ENCODE measurements around the gene MXD4. TPM values are rescaled to one million over a fixed set of nuclear protein-coding genes. Genes with fewer than 3 reads are reported as not detected.

The MXD4 gene
- total RNA-seq, 2 experiments from 2014 or later: 5.9 to 6.9 TPM

DNA sequence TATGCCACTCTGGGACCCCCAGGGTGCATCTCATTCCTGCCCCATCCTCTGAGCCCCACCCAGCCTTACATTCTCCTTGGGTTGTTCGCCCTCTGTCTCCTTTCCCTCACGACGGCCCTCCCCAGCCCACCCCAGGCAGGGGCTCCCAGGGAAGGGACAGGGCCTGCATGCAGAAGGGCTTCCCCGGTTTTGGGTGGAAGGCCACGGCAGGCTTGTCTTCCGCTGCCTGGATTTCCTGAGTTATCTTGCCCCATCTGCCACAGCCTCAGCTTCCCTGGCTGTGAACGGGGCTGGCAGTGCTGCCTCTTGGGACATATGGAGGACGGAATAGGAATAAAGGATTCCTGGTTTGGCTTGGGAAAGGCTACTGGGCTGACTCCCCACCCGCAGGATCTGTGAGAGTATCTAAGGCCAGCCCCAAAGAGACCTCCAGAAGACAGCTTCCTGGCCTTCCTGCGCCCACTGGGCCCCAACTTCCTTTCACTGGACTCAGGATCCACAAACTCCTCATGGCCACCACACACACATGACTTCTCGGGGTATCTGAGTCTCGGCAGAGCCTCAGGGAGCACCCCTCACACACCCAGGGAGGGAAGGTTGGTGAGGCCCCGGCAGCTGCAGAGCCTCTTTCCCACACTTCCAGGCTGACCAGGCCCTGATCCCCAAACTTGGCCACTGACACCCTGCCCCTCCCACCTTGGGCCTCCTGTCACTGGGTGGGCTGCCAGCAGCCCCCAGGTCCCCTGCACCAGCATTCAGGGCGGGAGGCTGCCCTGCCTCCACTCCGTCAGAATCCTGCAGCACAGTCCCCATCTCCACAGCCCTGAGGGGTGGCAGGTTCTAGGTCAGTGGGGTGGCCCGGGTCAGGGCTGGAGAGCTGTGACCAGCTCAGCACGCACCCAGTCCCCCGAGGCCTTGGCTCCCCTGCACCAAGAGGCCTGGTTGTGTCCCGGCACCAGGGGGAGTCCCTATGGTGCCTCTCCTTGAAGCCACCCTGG is 3.5 kb upstream of the MXD4 start:
- CTCF ChIA-PET: interaction anchor here (1.3 to 1.6 kb wide), 2 partner anchors 25 to 46 kb away, joined by 3 to 4 read pairs; no protein-coding TSS in a partner anchor
- ATAC-seq (no peak), DNase-seq (no peak)
- no peaks in the 10 kb centered on the region for H3K9me3 Mint-ChIP-seq (ENCODE audit: insufficient read depth)
- H3K4me1 Mint-ChIP-seq (ENCODE audit: low read depth): no peaks in the 10 kb centered on the region
- no peak overlapping the region for H3K4me3 Mint-ChIP-seq
- H3K27me3 Mint-ChIP-seq (ENCODE audit: low read depth): no peaks in the 10 kb centered on the region
- no peak overlapping the region for H3K27ac Mint-ChIP-seq
- H3K36me3 Mint-ChIP-seq (ENCODE audit: low read depth): no peaks in the 10 kb centered on the region
- POLR2A ChIA-PET: interaction anchor here (1.0 kb wide), 1 partner anchor 23 kb away, joined by 4 read pairs; the partner anchor contains the start of genes HAUS3 and POLN

GRCh38 chr4:2264481-2265041 is 2.7 kb upstream of the MXD4 start:
- Mint-ChIP-seq H3K4me3 (no peak overlapping the region), H3K27ac (no peak overlapping the region), H3K4me1 (ENCODE audit: low read depth) (no peaks in the 10 kb centered on the region), H3K27me3 (ENCODE audit: low read depth) (no peaks in the 10 kb centered on the region), H3K9me3 (ENCODE audit: insufficient read depth) (no peaks in the 10 kb centered on the region), H3K36me3 (ENCODE audit: low read depth) (no peaks in the 10 kb centered on the region)
- ChIA-PET POLR2A (no interaction called here), CTCF (interaction anchor here (1.6 kb wide), 1 partner anchor 45 kb away, joined by 4 read pairs; no protein-coding TSS in a partner anchor)
- DNase-seq: no peak
- no peak for ATAC-seq

DNA sequence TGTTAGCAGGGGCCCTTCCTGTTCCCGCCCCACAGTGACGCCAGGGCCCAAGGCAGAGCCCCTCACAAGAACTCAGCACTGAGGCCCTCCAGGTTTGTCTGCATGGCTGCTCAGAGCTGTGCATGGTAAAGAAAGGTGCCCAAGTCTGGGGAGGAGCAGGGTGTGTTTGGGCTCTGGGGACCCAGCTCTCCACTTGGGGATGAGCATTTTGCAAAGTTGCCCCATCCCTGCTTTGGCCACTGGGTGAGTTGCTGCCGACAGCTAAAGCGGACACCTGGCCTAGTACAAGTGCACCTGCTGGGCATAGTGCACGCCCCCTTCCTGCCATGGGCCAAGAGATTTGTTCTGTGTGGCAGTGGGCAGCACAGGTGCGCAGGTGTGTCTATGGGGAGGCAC is 2.0 kb upstream of the MXD4 start:
- H3K9me3 Mint-ChIP-seq (ENCODE audit: insufficient read depth): no peaks in the 10 kb centered on the region
- H3K36me3 Mint-ChIP-seq (ENCODE audit: low read depth): no peaks in the 10 kb centered on the region
- peak overlapping the region; percentile 55 for H3K27ac Mint-ChIP-seq
- ATAC-seq (no peak), DNase-seq (no peak)
- CTCF ChIA-PET: interaction anchor here (1.6 kb wide), 1 partner anchor 44 kb away, joined by 4 read pairs; no protein-coding TSS in a partner anchor
- H3K4me3 Mint-ChIP-seq: no peak overlapping the region
- POLR2A ChIA-PET: interaction anchor here (1.0 kb wide), 1 partner anchor 22 kb away, joined by 3 read pairs; no protein-coding TSS in a partner anchor
- no peaks in the 10 kb centered on the region for H3K4me1 Mint-ChIP-seq (ENCODE audit: low read depth)
- H3K27me3 Mint-ChIP-seq (ENCODE audit: low read depth): no peaks in the 10 kb centered on the region

DNA sequence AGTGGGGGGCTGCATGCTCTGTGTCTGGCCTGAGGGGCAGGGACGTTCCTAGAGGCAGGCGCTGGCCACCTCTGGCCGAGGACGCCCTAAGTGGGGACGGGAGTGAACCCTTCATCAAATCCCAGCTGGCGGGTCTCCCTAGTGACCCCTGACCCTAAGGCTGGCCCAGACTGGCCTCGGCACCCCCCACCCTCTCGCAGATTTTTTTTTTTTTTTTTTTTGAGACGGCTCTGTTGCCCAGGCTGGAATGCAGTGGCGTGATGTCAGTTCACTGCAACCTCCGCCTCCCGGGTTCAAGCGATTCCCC is 988 bp upstream of the MXD4 start:
- Mint-ChIP-seq H3K36me3 (ENCODE audit: low read depth) (no peaks in the 10 kb centered on the region), H3K9me3 (ENCODE audit: insufficient read depth) (no peaks in the 10 kb centered on the region), H3K27ac (peak overlapping the region; percentile 83), H3K27me3 (ENCODE audit: low read depth) (no peaks in the 10 kb centered on the region), H3K4me1 (ENCODE audit: low read depth) (no peaks in the 10 kb centered on the region), H3K4me3 (peak overlapping the region; percentile 69)
- DNase-seq (no peak), ATAC-seq (no peak)
- ChIA-PET POLR2A (interaction anchor here (0.8 to 1.5 kb wide), 4 partner anchors 14 to 21 kb away, joined by 3 to 8 read pairs (median 3); no protein-coding TSS in a partner anchor), CTCF (interaction anchor here (0.8 to 1.7 kb wide), 5 partner anchors 19 to 150 kb away, joined by 3 to 7 read pairs (median 5); partner anchors contain the start of genes HAUS3 and POLN)

DNA sequence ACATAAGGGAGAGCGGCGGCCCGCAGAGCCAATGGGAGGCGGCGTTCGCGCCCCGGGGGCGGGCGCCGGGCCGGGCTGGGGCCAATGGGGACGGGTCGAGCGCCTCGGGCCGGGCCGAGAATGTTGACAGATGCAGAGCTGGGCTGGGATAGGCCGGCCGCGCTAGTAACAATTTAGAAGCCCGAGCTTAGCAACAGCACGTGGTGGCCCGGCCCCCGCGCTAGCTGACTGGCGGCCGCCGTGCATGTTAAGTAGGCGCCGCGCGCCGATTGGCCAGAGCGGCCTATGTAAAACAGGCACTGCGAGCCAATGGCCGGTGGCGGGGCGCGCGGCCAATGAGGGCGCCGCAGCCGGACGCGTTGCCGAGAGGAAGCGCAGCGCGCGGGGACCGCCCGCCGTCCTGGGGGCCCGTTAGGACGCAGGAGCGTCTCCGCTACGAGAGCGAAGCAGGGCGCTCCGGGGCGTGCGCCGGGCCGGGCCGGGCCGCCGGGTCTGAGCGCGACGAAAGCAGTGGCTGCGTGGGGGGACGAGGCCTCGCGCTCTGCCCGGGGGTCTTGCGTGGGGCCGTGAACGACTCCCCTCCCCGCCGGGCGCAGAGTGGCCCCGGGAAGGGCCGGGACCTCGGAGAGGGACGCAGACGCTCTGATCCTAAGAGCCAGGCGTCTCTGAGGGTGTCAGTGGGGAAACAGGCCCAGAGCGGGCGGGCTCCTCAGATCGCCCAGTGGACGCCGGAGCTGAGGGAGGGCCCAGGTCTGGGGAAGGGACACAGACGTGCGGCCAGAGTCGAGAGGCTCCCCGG is 435 bp upstream of the MXD4 start:
- ATAC-seq: peak; percentile 95
- H3K27me3 Mint-ChIP-seq (ENCODE audit: low read depth): no peaks in the 10 kb centered on the region
- peak; percentile 99 for DNase-seq
- H3K27ac Mint-ChIP-seq: peak overlapping the region; percentile 83
- H3K36me3 Mint-ChIP-seq (ENCODE audit: low read depth): no peaks in the 10 kb centered on the region
- CTCF ChIA-PET: interaction anchor here (0.6 to 1.7 kb wide), 10 partner anchors 18 to 151 kb away, joined by 3 to 7 read pairs (median 4); partner anchors contain the start of genes HAUS3 and POLN
- H3K4me1 Mint-ChIP-seq (ENCODE audit: low read depth): no peaks in the 10 kb centered on the region
- no peaks in the 10 kb centered on the region for H3K9me3 Mint-ChIP-seq (ENCODE audit: insufficient read depth)
- POLR2A ChIA-PET: interaction anchor here (0.8 to 1.5 kb wide), 9 partner anchors 9 to 206 kb away, joined by 3 to 27 read pairs (median 4); partner anchors contain the start of genes HAUS3, POLN and RNF4
- peak overlapping the region; percentile 69 for H3K4me3 Mint-ChIP-seq

- H3K27ac Mint-ChIP-seq: peak overlapping the region; percentile 30
- ChIA-PET CTCF (interaction anchor here (1.0 to 1.6 kb wide), 4 partner anchors 19 to 152 kb away, joined by 3 to 6 read pairs (median 4); partner anchors contain the start of genes HAUS3 and POLN), POLR2A (interaction anchor here (1.3 kb wide), 2 partner anchors 20 to 21 kb away, joined by 4 to 27 read pairs; partner anchors contain the start of genes HAUS3 and POLN)
- ATAC-seq (peak; percentile 12), DNase-seq (peak; percentile 63)
- H3K4me1 Mint-ChIP-seq (ENCODE audit: low read depth): no peaks in the 10 kb centered on the region
- H3K36me3 Mint-ChIP-seq (ENCODE audit: low read depth): no peaks in the 10 kb centered on the region
- peak overlapping the region; percentile 70 for H3K4me3 Mint-ChIP-seq
- H3K9me3 Mint-ChIP-seq (ENCODE audit: insufficient read depth): no peaks in the 10 kb centered on the region
- H3K27me3 Mint-ChIP-seq (ENCODE audit: low read depth): no peaks in the 10 kb centered on the region
Observed at GRCh38 chr4:2261110-2261852, 628 bp downstream of the MXD4 start.

GRCh38 chr4:2260344-2261109 is 1.4 kb downstream of the MXD4 start:
- no peaks in the 10 kb centered on the region for H3K4me1 Mint-ChIP-seq (ENCODE audit: low read depth)
- H3K4me3 Mint-ChIP-seq: peak overlapping the region; percentile 70
- no peaks in the 10 kb centered on the region for H3K9me3 Mint-ChIP-seq (ENCODE audit: insufficient read depth)
- CTCF ChIA-PET: interaction anchor here (1.0 to 1.4 kb wide), 2 partner anchors 19 to 152 kb away, joined by 3 to 4 read pairs; partner anchors contain the start of genes HAUS3 and POLN
- POLR2A ChIA-PET: no interaction called here
- no peaks in the 10 kb centered on the region for H3K36me3 Mint-ChIP-seq (ENCODE audit: low read depth)
- H3K27ac Mint-ChIP-seq: peak overlapping the region; percentile 30
- no peaks in the 10 kb centered on the region for H3K27me3 Mint-ChIP-seq (ENCODE audit: low read depth)
- ATAC-seq (no peak), DNase-seq (no peak)

GRCh38 chr4:2259541-2260343 is 2.2 kb downstream of the MXD4 start:
- CTCF ChIA-PET: interaction anchor here (0.8 to 1.4 kb wide), 3 partner anchors 17 to 153 kb away, joined by 3 to 4 read pairs (median 3); partner anchors contain the start of genes HAUS3 and POLN
- H3K27ac Mint-ChIP-seq: no peak overlapping the region
- DNase-seq: no peak
- no peak for ATAC-seq
- H3K27me3 Mint-ChIP-seq (ENCODE audit: low read depth): no peaks in the 10 kb centered on the region
- POLR2A ChIA-PET: interaction anchor here (1.5 kb wide), 1 partner anchor 17 kb away, joined by 3 read pairs; no protein-coding TSS in a partner anchor
- no peaks in the 10 kb centered on the region for H3K9me3 Mint-ChIP-seq (ENCODE audit: insufficient read depth)
- peak overlapping the region; percentile 70 for H3K4me3 Mint-ChIP-seq
- H3K36me3 Mint-ChIP-seq (ENCODE audit: low read depth): no peaks in the 10 kb centered on the region
- H3K4me1 Mint-ChIP-seq (ENCODE audit: low read depth): no peaks in the 10 kb centered on the region

- ChIA-PET CTCF (interaction anchor here (0.8 kb wide), 1 partner anchor 17 kb away, joined by 3 read pairs; the partner anchor contains the start of genes HAUS3 and POLN), POLR2A (interaction anchor here (1.1 to 1.6 kb wide), 3 partner anchors 15 to 21 kb away, joined by 3 to 4 read pairs (median 4); no protein-coding TSS in a partner anchor)
- Mint-ChIP-seq H3K4me1 (ENCODE audit: low read depth) (no peaks in the 10 kb centered on the region), H3K27ac (no peak overlapping the region), H3K36me3 (ENCODE audit: low read depth) (no peaks in the 10 kb centered on the region), H3K9me3 (ENCODE audit: insufficient read depth) (no peaks in the 10 kb centered on the region), H3K4me3 (no peak overlapping the region), H3K27me3 (ENCODE audit: low read depth) (no peaks in the 10 kb centered on the region)
- no peak for DNase-seq
- no peak for ATAC-seq
Observed at GRCh38 chr4:2259036-2259540, 2.8 kb downstream of the MXD4 start.
